HG03060 (cell line): ENCODE results near the gene SENP6.
"Not testable (repeated sequence)": the region's sequence is repeated elsewhere in the genome, so short reads cannot be mapped to it uniquely, and the experiment has no call there.

Experiments
- ATAC-seq: cut with Tn5 transposase; IDR thresholded peaks from one replicate; pipeline ENCODE4 v1.9.1; 2021; ENCODE audit warnings: low read depth, moderate number of reproducible peaks; ENCODE audit not compliant: unreplicated experiment

Gene SENP6

DNA sequence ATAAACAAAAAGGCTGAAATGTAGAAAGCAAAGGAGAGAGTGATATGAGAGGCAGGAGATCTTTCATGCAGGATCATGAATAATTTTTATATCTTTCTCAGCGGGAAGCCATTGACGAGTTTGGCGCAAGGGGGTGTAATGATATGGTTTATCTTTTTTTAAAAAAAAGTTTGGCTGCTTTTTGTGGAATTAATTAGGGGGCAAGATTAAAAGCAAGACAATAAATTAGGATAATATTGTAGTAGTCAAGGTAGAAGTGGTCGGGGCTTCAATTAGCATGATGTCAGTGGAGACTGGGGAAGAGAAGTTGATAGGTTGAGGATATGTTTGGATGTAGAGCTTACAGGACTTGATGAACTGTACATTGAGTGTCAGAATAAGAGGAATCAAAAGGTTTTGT, 4.0 kb downstream of the SENP6 start:
- no peak for ATAC-seq

DNA sequence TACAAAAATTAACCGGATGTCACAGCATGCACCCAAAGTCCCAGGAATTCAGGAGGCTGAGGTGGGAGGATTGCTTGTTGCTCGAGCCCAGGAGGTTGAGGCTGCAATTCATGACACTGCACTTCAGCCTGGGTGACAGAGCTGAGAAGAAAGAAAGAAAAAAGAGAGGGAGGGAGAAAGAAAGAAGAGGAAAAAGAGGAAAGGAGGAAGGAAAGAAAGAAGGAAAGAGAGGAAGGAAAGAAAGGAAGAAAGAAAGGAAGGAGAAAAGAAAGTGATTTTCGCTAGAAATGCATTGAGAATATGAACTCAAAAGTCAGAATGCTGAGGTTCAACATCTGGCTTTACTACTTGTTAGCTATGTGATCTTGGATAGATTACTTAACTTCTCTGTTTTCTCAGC, 6.6 kb downstream of the SENP6 start:
- no peak for ATAC-seq

DNA sequence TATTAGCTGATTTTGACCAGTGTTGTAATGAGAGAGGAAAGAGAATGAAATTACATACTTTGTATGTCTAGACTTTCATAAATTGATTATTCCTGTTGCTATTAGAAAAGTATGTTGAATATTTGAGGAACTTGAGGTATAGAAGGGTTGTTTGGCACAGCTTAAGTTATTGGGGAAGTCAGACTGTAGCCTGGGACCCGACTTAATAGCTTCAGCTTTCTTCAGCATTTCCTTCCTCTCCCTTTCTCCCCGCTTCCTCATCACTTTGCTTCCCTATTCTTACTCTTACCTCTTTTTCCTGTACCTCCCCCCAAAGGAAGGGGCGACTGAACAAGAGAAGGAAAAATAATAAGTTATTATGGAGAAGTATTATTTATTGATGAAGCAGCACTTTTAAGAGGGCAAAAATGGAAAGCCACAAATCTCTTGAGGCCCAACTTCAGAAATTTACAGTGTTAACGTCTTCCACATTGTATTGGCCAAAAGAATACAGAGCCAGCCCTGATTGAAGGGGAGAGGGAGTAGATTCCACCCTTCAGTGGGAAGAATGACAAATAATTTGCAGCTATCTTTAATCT, 7.4 kb downstream of the SENP6 start:
- ATAC-seq, result no peak

DNA sequence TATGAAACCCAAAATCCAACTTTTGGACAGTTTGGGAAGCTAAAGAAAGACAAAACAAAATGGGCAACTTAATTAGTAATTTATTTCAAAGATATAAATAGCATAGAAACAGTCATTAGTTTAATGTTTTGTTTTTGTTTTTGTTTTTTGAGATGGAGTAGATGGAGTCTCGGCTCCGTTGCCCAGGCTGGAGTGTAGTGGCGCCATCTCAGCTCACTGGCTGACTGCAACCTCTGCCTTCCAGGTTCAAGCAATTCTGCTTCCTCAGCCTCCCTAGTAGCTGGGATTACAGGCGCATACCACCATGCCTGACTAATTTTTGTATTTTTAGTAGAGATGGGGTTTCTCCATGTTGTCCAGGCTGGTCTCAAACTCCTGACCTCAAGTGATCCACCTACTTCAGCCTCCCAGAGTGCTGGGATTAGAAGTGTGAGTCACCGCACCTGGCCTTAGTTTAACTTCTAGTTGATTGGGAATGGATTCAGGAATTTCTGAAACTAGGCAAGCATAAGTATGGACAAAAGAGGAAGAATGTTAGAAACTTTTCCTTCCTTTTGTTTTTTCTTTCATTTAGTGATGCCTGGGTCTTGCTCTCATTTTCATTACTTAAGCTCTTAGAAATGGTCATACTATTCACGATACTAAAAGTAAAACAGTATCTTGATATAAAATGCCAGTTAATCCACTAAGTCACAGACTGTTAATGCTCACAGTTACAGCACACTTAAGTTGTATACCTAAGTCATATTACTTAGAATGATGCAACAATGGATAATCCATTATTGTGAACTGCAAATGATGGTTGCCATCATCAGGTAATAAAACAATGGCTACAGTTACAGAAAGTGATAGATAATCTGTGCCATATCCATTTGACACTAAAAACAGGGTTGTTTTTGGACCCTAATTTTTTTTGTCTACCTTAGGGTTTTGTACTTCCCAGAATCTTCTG, 8.2 kb downstream of the SENP6 start:
- no peak for ATAC-seq

DNA sequence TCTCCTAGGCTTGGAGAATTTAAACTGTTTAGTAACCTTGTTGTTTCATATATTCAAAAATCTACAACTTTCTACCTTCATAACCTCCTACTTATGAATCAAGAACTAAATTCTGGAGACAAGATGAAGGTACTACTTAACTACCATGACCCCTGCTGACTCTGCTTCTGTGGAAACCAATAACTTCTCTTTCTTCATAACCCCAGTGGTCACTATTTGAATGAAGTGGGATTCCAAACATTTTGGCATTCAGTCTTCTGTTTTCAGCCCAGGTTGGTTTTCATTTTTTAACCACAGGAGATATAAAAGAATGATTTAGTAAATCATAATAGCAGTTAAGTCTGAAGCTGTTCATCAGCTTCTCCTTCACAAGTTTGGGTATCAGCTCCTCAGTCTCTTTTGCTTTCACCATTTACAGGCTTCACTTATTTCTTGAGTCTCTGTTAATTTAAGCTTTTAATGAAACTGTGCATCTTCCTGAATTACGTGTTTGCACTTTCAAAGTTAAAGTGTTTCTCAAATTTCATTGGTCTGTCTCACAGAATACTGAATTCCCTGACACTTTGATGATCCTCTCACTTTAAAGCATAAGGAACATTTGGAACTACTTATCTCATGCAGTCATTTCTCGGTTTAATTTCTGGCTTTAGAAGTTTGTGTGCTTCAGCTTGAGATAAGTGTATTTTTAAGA, 9.5 kb downstream of the SENP6 start:
- ATAC-seq, result no peak

DNA sequence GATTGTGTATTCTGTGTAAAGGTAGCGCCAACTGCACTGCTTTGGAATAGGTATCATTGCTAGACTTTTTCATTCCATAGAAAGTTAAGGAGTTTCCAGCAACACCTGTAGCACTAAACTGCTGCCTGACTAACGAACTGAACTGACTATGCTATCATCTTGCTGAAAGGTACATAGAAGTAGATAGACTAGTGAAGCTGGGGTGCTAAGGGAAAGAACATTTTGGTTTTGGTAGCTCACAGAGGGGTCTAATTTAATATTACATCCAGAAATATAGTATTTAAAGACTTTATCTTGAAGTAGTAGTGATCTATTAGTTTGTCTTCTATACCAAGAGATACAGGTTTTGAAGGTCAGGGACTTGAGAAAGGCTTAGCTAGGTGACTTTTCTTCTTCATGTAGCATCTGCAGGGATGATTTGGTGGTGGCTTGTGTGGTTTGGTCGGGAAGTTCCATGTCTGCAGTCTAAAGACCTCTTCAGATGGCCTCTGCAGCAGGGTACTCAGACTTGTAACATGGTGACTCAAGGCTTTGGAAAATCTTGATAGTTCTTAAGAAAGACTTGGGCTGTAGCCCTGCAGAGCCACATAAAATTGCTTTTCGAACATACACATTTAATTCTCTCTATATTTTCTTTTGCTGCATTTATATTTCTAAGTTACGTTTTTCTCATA, 10.2 kb downstream of the SENP6 start:
- ATAC-seq, result no peak

DNA sequence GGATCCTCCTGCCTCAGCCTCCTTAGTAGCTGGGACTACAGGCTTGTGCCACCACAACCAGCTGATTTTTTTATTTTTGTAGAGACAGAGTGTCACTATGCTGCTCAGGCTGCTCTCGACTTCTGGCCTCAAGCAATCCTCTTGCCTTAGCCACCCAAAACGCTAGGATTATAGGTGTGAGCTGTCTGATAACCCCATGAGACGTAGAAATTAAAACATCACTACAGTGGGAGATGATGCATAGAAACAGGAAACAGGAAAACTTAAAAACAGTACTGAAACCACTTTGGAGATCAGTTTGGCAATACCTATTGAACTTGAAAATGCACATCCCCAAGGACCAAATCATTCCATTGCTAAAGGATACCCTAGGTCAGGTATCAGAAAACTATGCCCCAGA, 10.8 kb downstream of the SENP6 start:
- ATAC-seq, result no peak

DNA sequence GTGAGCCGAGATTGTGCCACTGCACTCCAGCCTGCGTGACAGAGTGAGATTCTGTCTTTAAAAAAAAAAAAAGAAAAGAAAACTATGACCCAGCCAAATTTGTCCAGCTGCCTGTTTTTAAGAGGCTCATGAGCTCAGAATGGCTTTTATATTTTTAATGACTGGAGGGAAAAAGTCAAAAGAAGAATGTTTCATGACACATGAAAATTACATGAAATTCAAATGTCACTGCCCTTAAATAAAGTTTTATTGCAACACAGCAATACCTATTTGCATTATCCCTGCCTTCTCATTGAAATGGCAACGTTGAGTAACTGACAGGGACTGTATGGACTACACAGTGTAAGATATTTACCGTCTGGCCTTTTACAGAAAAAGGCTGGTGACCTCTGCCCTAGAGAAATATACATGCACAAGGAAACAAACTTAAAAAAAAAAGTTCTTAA, 11.4 kb downstream of the SENP6 start:
- ATAC-seq, result no peak

DNA sequence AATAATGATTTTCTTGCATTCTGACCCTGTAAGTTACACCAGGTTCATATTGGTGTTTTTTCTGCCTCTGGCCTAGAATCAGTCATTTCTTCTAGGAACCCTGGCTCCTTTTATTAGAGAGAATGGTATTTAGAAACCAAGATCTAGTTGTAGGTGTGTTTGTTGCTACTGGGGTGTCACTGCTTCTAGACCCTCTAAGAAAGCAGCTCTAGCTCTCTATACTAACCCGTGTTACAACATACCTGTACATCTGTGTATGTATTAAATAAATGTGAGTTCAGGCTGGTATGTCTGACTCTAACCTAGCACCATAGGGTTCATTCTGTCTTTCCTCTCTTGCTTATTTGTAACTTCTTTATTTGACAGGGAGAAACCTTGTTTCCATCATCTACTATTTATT, 16.8 kb downstream of the SENP6 start:
- ATAC-seq, result no peak

DNA sequence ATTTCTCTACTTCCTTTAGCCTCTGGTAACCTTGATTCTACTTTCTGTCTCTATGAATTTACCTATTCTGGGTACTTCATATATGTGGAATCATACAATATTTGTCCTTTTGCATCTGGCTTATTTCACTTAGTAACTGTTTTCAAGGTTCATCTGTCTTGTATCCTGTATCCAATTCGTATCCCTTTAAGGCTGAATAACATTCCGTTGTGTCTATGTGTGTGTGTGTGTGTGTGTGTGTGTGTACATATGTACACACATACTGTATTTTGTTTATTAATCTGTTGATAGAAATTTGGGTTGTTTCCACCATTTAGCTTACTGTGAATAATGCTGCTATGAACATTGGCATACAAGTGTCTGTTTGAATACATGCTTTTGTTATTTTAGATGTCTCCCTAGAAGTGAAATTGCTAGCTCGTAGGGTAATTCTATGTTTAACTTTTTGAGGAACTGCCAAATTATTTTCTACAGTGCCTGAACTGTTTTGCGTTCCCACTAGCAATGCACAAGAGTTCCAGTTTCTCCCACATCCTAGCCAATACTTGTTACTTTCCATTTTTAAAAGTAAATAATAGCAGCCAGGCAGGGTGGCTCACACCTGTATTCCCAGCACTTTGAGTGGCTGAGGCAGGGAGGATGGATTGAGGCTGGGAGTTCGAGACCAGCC, 17.7 kb downstream of the SENP6 start:
- no peak for ATAC-seq

DNA sequence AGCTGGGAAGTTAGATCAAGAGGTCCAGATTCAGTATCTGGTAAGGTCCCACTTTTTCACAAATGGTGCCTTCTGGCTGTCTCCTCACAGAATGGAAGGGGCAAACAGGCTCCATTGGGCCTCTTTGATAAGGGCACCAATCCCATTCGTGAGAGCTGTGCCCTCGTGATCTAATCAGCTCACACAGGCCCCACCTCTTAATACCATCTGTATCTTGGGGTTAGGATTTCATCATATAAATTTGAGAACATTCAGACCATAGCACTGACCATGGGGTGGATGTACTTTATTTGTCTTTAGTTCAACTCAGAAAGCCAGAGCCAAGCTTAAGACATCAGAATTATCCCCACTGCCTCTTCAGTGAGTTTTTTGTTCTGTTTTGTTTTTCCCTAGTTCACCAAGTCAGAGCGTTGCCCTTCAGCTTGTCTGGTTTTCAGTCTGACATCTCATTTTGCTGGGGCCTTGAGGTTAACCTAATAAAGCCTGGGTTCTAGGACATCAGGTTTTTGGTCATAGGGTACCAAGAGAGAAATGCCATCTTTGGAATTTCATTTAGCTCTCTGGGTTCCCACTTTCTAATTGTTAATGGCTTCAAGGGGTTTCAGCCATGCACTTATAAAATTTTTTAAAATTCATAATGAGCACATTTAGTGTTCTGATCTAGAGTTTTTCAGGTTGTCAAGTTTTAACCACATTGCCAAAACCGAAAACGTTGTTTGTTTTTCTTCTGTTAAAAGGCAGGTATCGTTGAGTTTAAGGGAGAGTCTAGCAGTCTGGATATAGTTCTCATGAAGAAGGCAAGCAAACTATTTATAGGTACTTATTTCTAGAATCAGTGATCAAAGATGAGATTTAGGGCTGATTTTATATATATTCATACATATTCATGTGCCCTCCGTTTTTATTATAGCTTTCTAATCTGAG, 19.0 kb downstream of the SENP6 start:
- no peak for ATAC-seq

DNA sequence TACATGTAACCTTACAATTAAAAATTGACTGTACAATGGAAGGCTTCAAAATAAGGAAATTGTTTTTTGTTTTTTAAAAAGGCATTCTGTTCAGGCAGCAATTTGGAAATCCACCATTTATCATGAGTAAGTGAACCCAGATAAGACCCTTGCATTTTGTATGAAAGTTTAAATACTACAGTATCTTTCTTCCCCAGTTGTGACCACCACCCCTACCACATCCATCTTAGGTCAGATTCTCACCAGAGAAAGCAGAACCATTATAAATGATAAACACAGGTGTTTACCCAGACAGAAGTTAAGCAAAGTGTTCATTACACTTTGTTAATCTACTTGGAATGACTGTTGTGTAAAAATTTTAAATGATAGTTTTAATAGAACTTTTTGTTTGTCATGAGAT, 20.2 kb downstream of the SENP6 start:
- no peak for ATAC-seq

DNA sequence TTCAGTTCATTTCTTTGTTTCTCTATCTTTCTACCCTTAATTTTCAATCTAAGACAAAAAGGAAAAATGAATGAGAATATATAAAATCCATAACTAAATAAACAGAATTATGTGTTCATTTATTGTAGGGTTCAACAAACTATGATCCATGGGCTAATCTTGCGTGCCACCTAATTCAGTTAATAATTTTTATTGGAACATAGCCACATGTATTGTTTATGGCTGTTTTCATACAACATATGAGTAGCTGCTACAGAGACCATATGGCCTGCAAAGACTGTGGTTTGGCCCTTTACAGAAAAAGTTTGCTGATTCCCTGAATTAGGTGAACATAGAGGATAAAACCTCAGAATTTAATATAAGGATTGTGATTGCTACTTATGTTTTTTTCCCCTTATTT, 21.8 kb downstream of the SENP6 start:
- ATAC-seq, result no peak

DNA sequence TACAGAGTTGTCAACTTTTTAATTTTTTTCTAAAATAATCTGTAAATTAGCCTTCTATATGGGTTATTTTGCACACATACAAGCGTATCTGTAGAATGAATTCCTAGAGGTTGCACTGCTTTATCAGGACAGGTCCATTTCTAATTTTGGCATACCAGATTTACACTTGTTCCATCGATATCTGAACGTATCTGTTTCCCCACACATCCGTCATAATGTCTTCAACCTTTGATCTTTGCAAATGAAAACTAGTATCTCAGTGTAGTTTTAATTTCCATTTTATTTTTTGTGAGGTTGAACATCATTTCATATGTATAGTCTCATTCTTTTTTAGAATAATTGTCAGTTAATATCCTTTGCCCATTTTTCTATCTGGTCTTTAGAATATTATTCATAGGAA, 22.7 kb downstream of the SENP6 start:
- ATAC-seq, result no peak

DNA sequence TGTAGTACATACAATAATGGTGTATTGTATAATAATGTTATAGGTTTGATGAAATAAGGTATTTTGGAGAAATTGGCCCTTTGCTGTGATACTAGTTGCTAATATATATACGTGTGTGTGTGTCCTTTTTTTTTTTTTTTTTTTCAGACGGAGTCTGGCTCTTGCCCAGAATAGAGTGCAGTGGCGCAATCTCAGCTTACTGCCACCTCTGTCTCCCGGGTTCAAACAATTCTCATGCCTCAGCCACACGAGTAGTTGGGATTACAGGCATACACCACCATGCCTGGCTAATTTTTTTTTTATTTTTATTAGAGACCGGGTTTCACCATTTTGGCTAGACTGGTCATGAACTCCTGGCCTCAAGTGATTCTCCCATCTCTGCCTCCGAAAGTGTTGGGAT, 23.3 kb downstream of the SENP6 start:
- no peak for ATAC-seq

DNA sequence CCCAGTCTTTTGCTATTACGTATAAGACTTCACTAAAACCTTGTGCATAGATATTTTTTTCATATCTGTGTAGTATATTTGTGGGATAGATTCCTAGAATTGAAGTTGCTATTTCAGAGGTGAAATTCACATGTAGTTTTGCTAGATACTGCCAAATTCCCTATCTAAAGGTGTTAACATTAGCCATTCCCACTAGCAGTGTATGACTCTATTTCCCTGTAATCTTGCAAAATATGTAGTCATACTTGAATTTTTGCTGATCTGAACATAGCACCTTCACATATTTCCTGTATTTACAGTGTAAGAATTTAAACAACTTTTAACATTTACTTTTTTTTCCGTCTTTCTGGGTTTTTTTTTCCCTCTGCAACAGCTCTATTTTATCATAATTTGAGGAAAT, 24.9 kb downstream of the SENP6 start:
- no peak for ATAC-seq

DNA sequence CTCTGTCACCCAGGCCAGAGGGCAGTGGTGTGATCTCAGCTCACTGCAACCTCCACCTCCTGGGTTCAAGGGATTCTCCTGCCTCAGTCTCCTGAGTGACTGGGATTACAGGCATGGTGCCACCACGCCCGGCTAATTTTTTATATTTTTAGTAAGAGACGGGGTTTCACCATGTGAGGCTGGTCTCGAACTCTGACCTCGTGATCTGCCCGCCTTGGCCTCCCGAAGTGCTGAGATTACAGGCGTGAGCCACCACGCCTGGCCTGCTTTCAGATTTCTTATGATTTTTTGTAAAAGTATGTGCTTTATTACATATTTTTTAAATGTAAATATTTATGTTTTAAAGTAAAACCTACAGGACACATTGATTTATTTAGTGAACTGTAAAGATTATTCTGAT, 26.0 kb downstream of the SENP6 start:
- not testable (repeated sequence) for ATAC-seq

DNA sequence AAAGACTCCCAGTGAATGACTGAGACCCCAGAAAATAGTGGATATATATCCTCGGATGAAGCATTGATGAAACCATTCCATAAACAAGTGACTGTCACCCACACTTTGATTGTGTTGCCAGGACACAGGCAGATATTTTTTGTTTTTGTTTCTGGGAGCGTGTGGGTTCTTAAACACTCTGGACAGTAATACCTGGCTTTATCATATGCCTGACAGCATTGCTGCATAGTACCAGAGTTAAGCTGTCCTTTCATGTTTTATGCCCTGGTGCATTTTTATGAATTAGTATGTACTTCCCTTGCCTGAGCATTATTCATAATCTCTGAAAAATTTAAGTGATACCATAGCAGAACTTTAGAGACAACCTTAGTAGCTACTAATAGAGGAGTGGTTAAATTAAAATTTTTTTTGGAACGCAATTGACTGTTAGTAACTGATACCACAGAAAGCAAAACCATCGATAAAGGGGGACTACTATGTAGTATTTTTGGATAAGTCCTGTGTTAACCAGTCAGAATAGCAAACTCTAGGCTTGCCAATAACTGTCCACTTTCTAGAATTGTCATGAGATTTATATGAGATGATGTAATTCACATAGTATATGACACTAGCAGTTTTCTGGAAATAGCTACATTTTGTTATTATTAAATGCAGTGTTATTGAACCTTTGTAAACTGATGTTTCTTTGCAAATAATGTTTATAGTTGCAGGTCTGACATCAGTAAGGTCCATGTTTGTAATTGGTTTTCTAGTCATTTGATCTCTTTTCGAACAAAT, 30.4 kb downstream of the SENP6 start:
- no peak for ATAC-seq

DNA sequence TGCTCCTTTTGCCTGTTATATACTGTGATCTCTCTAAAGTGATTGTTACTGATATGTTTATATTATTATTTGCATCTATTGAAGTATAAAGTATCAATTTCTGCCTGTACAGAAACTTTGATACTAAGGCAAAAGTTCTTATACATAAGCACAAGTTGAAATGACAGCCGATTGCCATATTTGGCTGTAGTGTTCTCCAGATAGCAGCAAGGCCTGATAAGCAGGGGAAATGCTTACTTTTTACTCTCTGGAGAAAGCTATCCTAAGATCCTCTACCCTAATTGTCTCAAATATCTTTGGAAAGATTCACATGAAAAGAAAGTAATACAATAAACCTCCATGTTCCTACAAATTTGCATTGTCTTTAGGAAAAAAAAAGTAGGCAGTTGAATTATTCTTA, 31.4 kb downstream of the SENP6 start:
- ATAC-seq, result no peak
